ENCODE results near the gene RHOV.

DNA sequence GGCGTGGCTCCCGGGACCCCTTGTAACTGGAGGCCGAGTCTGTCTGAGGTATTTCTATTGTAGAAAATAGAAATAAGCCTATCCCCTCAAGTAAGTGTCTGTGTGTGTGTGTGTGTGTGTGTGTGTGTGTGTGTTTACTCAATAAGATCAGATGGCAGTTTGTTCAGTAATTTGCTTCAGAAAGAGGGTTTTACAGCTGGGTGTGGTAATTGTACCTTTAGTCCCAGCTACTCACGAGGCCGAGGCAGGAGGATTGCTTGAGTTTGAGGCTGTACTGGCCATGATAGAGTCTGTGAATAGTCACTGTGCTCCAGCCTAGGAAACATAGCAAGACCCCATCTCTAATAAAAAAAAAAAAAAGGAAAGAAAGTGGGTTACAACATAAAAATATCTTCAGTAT lies 21.5 kb downstream of the RHOV start:
- TF ChIP-seq, protein P1, sequence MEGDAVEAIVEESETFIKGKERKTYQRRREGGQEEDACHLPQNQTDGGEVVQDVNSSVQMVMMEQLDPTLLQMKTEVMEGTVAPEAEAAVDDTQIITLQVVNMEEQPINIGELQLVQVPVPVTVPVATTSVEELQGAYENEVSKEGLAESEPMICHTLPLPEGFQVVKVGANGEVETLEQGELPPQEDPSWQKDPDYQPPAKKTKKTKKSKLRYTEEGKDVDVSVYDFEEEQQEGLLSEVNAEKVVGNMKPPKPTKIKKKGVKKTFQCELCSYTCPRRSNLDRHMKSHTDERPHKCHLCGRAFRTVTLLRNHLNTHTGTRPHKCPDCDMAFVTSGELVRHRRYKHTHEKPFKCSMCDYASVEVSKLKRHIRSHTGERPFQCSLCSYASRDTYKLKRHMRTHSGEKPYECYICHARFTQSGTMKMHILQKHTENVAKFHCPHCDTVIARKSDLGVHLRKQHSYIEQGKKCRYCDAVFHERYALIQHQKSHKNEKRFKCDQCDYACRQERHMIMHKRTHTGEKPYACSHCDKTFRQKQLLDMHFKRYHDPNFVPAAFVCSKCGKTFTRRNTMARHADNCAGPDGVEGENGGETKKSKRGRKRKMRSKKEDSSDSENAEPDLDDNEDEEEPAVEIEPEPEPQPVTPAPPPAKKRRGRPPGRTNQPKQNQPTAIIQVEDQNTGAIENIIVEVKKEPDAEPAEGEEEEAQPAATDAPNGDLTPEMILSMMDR (IDR thresholded peaks at IDR 0.05; ENCODE audit: low read depth, low read length), result no peak
- no peak for TF ChIP-seq EZH2phosphoT487 (IDR thresholded peaks at IDR 0.05; ENCODE audit: low read depth)

Data from OCI-LY3 (cell line).